B cell (primary cell): ENCODE results near the gene CDKN1B. TPM values are rescaled to one million over a fixed set of nuclear protein-coding genes. Genes with fewer than 3 reads are reported as not detected.

Experiments used
- ATAC-seq: fragments of 200-7000 bp; cut with Tn5 transposase; one replicate; pipeline ENCODE4 v1.10.0; 2021; ENCODE audit warnings: low read depth, mild to moderate bottlenecking, moderate number of reproducible peaks, moderate library complexity
- CTCF ChIA-PET: fragments of 350-600 bp; sonication (Branson Sonifier 250); formaldehyde crosslinking; loops from one replicate; lab custom pipeline; 2021; ENCODE audit warnings: antibody characterized with exemption, inconsistent platforms; lab: Charles Lee
- POLR2A ChIA-PET: fragments of 350-600 bp; sonication (Branson Sonifier 250); formaldehyde crosslinking; loops from one replicate; lab custom pipeline; 2021; ENCODE audit warnings: antibody characterized with exemption; lab: Charles Lee
- DNase-seq: peaks from one replicate; pipeline ENCODE4 v3.0.0; 2013
- H2AFZ ChIP-seq: 2 replicates; pipeline ENCODE4 v1.6.1; 2012; ENCODE audit warnings: mild to moderate bottlenecking, low read depth, low read length; ENCODE audit not compliant: insufficient read depth, poor library complexity, severe bottlenecking
- H3K27ac ChIP-seq, 2 donors: 1 replicate in 1 of 2; 2 replicates in 1 of 2; pipeline ENCODE4 v1.5.1; 2012 to 2013; ENCODE audit warnings: low read length in 2 of 2, mild to moderate bottlenecking in 2 of 2, moderate library complexity in 1 of 2
- H3K27me3 ChIP-seq, 4 experiments: fragments of 200-600 bp in 1 of 4; sonication (generic) in 1 of 4; replicated peaks in 1 of 4; 1 replicate in 2 of 4; 2 replicates in 2 of 4; pipeline versions ENCODE4 v1.6.1 to v1.7.0; 2013 to 2016; ENCODE audit warnings: low read length in 3 of 4, mild to moderate bottlenecking in 2 of 4, mixed read lengths in 1 of 4, moderate library complexity in 1 of 4; ENCODE audit not compliant: insufficient read depth in 4 of 4, control insufficient read depth in 3 of 4; ENCODE audit errors: control extremely low read depth in 1 of 4
- H3K36me3 ChIP-seq, 2 experiments: replicated peaks in 1 of 2; 1 replicate in 1 of 2; 2 replicates in 1 of 2; pipeline versions ENCODE4 v1.6.1 to v1.7.1; 2013; ENCODE audit warnings: low read length in 1 of 2; ENCODE audit not compliant: insufficient read depth in 2 of 2, control insufficient read depth in 1 of 2; ENCODE audit errors: control extremely low read depth in 1 of 2, extremely low read depth in 1 of 2
- H3K4me1 ChIP-seq, 2 donors: fragments of 200-600 bp in 1 of 2; sonication (generic) in 1 of 2; 1 replicate in 1 of 2; 2 replicates in 1 of 2; pipeline versions ENCODE4 v1.5.1 to v1.6.1; 2013 to 2017; ENCODE audit warnings: low read length in 2 of 2; ENCODE audit not compliant: control insufficient read depth in 2 of 2, insufficient read depth in 2 of 2
- H3K4me2 ChIP-seq: replicated peaks from 2 replicates; pipeline ENCODE3; 2012; ENCODE audit warnings: mild to moderate bottlenecking, low read depth, low read length; ENCODE audit not compliant: poor library complexity, severe bottlenecking
- H3K4me3 ChIP-seq, 5 experiments: fragments of 200-600 bp in 1 of 5; sonication (generic) in 1 of 5; 1 replicate in 3 of 5; 2 replicates in 2 of 5; pipeline versions ENCODE4 v1.5.1 to v1.7.0; 2011 to 2016; ENCODE audit warnings: low read length in 4 of 5, mild to moderate bottlenecking in 4 of 5, low read depth in 2 of 5, control low read depth in 1 of 5, moderate library complexity in 1 of 5; ENCODE audit not compliant: insufficient read depth in 1 of 5; ENCODE audit errors: control extremely low read depth in 1 of 5, extremely low read depth in 1 of 5
- H3K79me2 ChIP-seq: fragments of 200-600 bp; sonication (generic); one replicate; pipeline ENCODE4 v1.6.0; 2016; ENCODE audit warnings: low read length; ENCODE audit not compliant: control insufficient read depth, insufficient read depth
- H3K9ac ChIP-seq: fragments of 200-600 bp; sonication (generic); 2 replicates; pipeline ENCODE4 v1.6.1; 2017; ENCODE audit warnings: mild to moderate bottlenecking, low read length, moderate library complexity
- H3K9me3 ChIP-seq, 3 donors: one replicate each; pipeline versions ENCODE4 v1.6.1 to v1.7.1; 2013; ENCODE audit warnings: low read length in 2 of 3; ENCODE audit not compliant: control insufficient read depth in 2 of 3, insufficient read depth in 1 of 3; ENCODE audit errors: control extremely low read depth in 1 of 3
- H4K20me1 ChIP-seq: 2 replicates; pipeline ENCODE4 v1.6.0; 2012; ENCODE audit warnings: mild to moderate bottlenecking, low read length; ENCODE audit not compliant: insufficient read depth, control insufficient read depth, poor library complexity, severe bottlenecking
- H3K27ac Mint-ChIP-seq: one replicate; pipeline ENCODE4 v1.8.0; 2021; ENCODE audit warnings: mixed read lengths
- H3K27me3 Mint-ChIP-seq: one replicate; pipeline ENCODE4 v1.8.0; 2021; ENCODE audit warnings: mixed read lengths
- H3K4me1 Mint-ChIP-seq: one replicate; pipeline ENCODE4 v1.8.0; 2021; ENCODE audit warnings: mixed read lengths
- H3K4me3 Mint-ChIP-seq: one replicate; pipeline ENCODE4 v1.8.0; 2021; ENCODE audit warnings: mixed read lengths
- H3K9me3 Mint-ChIP-seq: one replicate; pipeline ENCODE4 v1.8.0; 2022; ENCODE audit warnings: mixed read lengths; ENCODE audit not compliant: insufficient read depth
- CTCF ChIP-seq: fragments of 200-600 bp; IDR thresholded peaks from one replicate; pipeline ENCODE4 v1.8.0; 2022; ENCODE audit warnings: antibody characterized with exemption, mild to moderate bottlenecking
- EZH2 ChIP-seq: IDR thresholded peaks from 2 replicates; pipeline ENCODE4 v1.6.1; 2012; ENCODE audit warnings: borderline replicate concordance, low read depth, mild to moderate bottlenecking, moderate library complexity, low read length; ENCODE audit not compliant: insufficient read depth, poor library complexity, severe bottlenecking
- WGBS: methylation state at CpG from one replicate; pipeline ENCODE4 v1.1.5; 2013; ENCODE audit warnings: missing lambda C conversion rate; ENCODE audit not compliant: insufficient coverage; 5-methylcytosine and 5-hydroxymethylcytosine counted together
- intact Hi-C: fragments of 100-400 bp; cut with micrococcal nuclease; formaldehyde crosslinking; loops from one replicate; pipeline ENCODE4 v1.10.0; 2022
- polyA plus RNA-seq: library from polyadenylated mRNA; depleted of rRNA; stranded (reverse); fragments of >200 nt; gene quantifications from 2 replicates; pipeline ENCODE4 v1.2.3, GENCODE V29; 2012
- total RNA-seq, 2 donors: library from RNA; stranded (reverse); fragments of 120-200 nt in 1 of 2; gene quantifications; 1 replicate in 1 of 2; 2 replicates in 1 of 2; pipeline versions ENCODE4 v1.2.3 to v1.2.4, GENCODE V29; 2013 to 2022

Gene CDKN1B
- total and polyA plus RNA-seq, 2 donors (not counting 1 experiment from before 2014, with no cell fraction given): 77.4 to 149 TPM

DNA sequence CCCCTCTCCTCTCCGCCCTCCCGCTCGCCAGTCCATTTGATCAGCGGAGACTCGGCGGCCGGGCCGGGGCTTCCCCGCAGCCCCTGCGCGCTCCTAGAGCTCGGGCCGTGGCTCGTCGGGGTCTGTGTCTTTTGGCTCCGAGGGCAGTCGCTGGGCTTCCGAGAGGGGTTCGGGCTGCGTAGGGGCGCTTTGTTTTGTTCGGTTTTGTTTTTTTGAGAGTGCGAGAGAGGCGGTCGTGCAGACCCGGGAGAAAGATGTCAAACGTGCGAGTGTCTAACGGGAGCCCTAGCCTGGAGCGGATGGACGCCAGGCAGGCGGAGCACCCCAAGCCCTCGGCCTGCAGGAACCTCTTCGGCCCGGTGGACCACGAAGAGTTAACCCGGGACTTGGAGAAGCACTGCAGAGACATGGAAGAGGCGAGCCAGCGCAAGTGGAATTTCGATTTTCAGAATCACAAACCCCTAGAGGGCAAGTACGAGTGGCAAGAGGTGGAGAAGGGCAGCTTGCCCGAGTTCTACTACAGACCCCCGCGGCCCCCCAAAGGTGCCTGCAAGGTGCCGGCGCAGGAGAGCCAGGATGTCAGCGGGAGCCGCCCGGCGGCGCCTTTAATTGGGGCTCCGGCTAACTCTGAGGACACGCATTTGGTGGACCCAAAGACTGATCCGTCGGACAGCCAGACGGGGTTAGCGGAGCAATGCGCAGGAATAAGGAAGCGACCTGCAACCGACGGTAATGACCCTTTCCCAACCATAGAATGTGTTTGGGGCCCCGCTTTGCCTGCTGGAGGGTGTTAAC lies 615 bp downstream of the CDKN1B start:
- H3K4me3 Mint-ChIP-seq: peak overlapping the region; percentile 97
- Histone ChIP-seq H3K4me2 (peak overlapping the region; percentile 94), H3K4me3 (peak overlapping the region; percentile 82 to 100 (median 96)), H3K4me1 (peaks cover 49 to 58% of the 10 kb centered on the region in 2 donors), H2AFZ (peak overlapping the region; percentile 72), H3K79me2 (peaks cover 56% of the 10 kb centered on the region), H3K27ac (peak overlapping the region; percentile 94 to 96), H3K9ac (peak overlapping the region; percentile 98), H3K27me3 (no peaks in the 10 kb centered on the region), H3K9me3 (no peaks in the 10 kb centered on the region), H4K20me1 (peaks cover 25% of the 10 kb centered on the region), H3K36me3 (peaks cover 6 to 36% of the 10 kb centered on the region in 2 experiments)
- H3K27me3 Mint-ChIP-seq: no peaks in the 10 kb centered on the region
- CTCF ChIA-PET: interaction anchor here (0.6 to 2.5 kb wide), 3 partner anchors 19 to 361 kb away, joined by 3 to 15 read pairs (median 4); partner anchors contain the start of gene BORCS5
- H3K9me3 Mint-ChIP-seq: no peaks in the 10 kb centered on the region
- POLR2A ChIA-PET: interaction anchor here (0.7 to 6.6 kb wide), 5 partner anchors 7 to 360 kb away, joined by 3 to 155 read pairs (median 6); partner anchors contain the start of gene BORCS5
- DNase-seq (peak; percentile 57), ATAC-seq (peak; percentile 8)
- peaks cover 70% of the 10 kb centered on the region for H3K4me1 Mint-ChIP-seq
- TF ChIP-seq EZH2: no peak
- TF ChIP-seq CTCF: no peak
- intact Hi-C loops: loop anchor here (1.0 to 10.0 kb wide), 7 partner anchors 8 to 1070 kb away; partner anchors contain the start of genes CREBL2, ETV6 and GPR19
- peak overlapping the region; percentile 90 for H3K27ac Mint-ChIP-seq
- WGBS: under 1% methylated on average over 61 of the region's 62 CpGs
